Placental epithelial cell (primary cell): ENCODE measurements around the gene UXT. TPM values are rescaled to one million over a fixed set of nuclear protein-coding genes. Genes with fewer than 3 reads are reported as not detected.

ENCODE experiments used
- total RNA-seq: library from RNA; depleted of rRNA; stranded (reverse); fragments of >200 nt; gene quantifications from 2 replicates; pipeline ENCODE4 v1.2.3, GENCODE V29; 2012

Gene UXT, protein sequence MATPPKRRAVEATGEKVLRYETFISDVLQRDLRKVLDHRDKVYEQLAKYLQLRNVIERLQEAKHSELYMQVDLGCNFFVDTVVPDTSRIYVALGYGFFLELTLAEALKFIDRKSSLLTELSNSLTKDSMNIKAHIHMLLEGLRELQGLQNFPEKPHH
- 86.6 and 111 TPM in 2 replicates for total RNA-seq

DNA sequence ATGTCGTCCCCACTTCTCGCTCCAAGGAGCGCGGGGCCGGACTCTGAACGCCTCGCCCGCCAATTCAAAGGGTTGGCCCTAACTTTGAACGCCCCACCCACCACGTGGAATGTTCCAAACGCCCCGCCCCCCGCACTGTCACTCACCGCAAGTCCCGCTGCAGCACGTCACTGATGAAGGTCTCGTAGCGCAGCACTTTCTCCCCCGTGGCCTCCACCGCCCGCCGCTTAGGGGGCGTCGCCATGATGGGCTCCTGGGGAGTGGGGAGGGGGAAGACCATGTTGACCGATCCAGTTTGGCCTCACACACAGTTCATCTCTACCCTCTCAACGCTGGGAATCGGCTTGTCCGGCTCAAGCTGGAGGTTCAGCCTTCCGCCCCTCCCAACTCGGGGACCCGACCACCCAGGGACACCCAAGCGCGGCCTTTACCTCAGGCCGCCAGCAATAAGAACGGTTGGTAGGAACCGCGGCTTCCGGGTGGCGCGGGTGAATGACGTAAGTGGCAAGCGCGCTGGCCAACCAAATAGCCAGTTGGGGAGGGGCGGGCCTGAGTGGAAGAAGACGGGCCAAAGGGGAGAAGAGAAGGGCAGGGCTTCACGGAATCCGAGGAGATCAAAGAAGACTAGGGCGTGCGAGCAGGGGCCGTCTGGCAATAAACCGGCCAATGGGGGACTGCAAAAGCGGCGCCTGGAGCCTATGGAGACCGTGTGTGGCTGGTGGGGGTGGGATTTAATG lies at the start of gene UXT:
Gene UXT, minus strand, starts transcription at position 497 of the 737 bp plus-strand sequence. Its CDS starts 253 bp downstream, at position 244.

DNA sequence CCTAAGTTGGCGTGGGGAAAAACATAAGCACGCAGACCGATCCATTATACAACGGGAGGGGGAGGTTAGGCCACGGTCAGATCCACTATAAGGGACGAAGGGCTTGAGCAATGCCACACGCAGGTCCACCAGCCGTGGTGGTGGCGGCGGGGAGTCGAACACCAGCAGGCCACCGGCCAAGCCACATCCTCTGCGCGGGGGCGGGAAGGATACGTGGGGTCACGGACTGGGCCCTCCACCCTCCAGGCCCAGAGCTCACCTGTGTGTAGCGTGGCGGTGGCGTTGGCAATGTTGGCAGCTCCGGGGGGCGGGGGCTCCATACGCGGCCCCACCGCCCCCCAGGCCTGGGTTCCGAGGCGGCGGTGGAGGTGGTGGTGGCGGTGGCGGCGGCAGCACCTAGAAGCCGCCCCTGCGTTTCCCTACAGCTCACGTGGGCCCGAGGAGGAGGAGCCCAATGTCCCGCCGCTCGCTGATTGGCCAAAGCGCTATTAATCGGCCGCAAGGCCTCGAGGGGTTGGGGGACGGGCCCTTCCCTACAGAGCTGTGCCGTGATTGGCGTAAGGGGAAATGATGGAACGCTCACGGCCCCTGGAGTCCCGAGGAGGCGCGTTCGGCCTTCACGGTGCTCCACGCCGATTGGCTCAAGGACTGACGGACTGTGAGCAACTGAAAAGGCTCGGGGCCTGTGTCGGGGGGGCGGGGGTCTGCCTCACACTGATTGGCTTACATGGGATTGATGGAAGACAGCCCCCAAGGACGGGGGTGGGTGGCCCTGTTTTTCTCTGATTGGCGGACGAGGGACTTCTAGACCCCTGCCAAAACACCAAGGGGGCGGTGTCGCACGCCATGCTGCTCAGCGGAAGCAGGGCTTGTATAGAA lies 8.6 kb downstream of the UXT start, which contains the start of gene ELK1:
Gene ELK1, minus strand, starts transcription at position 400 of the 879 bp plus-strand sequence. CDS start 9,122 bp downstream, outside the sequence.

DNA sequence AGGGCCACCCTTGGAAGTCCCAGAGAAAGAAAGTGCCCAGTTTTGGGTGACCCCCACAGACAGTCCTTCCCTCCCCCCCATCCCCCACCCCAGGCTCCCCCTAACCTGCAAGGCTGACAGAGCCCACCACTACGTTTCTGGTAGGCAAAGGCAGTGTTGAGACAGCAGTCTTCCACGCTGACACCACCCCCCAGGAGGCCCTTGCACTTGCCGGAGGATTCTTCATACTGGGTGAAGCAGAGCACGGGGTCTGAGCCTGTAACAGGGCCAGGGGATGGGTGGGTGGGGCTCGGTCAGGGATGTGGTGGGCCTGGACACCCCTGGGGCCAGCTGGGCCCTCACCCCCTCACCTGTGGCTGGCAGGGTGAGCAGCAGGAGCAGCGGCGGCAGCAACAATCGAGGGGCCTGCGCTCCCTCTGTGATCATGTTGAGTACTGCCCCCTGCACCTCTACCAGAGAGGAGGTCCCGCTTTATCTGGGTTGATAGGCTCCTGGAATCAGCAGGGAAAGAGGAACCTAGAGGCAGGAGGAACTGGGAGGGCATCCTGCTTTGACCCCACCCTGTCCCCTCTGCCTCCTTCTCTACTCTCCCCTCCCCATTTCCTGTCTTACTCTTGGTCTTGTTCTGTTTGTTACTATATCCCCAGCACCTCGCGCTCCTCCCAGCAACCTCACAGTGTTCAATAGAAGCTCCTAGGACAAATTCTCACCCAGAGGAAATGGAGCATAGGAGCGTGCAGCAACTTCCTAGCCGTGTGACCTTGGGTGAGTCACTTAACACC lies 29.4 kb downstream of the UXT start, which contains the start of gene CFP:
Gene CFP, minus strand, starts transcription at position 512 of the 782 bp plus-strand sequence. Its CDS starts 86 bp downstream, at position 426.

DNA sequence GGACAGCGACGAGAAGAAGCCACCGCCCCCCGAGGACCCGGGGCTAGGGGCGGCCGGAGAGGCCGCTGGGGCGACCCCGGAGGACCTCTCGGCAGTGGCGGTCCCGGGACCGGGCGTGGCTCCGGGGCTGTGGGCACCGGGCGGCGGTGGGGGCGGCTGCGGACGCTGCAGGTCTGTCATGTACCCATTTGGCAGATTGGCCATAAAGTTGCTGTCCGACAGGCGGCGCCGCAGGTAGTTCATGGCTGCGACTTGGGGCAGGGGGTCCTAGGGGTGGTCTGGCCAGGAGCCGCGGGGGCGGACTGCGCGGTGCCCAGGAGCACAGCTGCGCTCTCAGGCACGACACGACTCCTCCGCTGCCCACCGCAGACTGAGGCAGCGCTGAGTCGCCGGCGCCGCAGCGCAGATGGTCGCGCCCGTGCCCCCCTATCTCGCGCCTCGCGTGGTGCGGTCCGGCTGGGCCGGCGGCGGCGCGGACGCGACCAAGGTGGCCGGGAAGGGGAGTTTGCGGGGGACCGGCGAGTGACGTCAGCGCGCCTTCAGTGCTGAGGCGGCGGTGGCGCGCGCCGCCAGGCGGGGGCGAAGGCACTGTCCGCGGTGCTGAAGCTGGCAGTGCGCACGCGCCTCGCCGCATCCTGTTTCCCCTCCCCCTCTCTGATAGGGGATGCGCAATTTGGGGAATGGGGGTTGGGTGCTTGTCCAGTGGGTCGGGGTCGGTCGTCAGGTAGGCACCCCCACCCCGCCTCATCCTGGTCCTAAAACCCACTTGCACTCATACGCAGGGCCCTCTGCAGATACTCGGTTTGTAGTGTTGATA lies 39.3 kb downstream of the UXT start, which contains the start of gene SYN1:
Gene SYN1, minus strand, starts transcription at position 372 of the 817 bp plus-strand sequence. Its CDS starts 129 bp downstream, at position 243.

Other genes with a start within 250 kb of the UXT start
- 7.5 and 9.0 TPM in 2 replicates for gene ZNF41, start 176.0 kb downstream of the UXT start, total RNA-seq
- gene ARAF, start 98.0 kb downstream of the UXT start, total RNA-seq = 16.5 and 35.2 TPM in 2 replicates
- gene TIMP1, start 76.7 kb downstream of the UXT start, total RNA-seq = 62.6 and 76.9 TPM in 2 replicates
- not detected in 2 replicates for gene SYN1, start 39.3 kb downstream of the UXT start, total RNA-seq
- under 0.01 TPM in 1 of 2 replicates, not detected in the other for gene CFP, start 29.2 kb downstream of the UXT start, total RNA-seq
- gene ELK1, start 8.6 kb downstream of the UXT start, total RNA-seq = 9.8 and 15.0 TPM in 2 replicates
- gene ZNF81, start 177.7 kb upstream of the UXT start, total RNA-seq = 4.7 and 5.3 TPM in 2 replicates